Liver (tissue), 9 donors: ENCODE results near the gene TTC33. TPM values are rescaled to one million over a fixed set of nuclear protein-coding genes. Genes with fewer than 3 reads are reported as not detected.

Experiments used
- DNase-seq: peaks from one replicate; pipeline ENCODE4 v3.0.0-alpha.2; 2017; ENCODE audit warnings: low spot score
- H3K27ac ChIP-seq, 2 donors: one replicate each; pipeline ENCODE4 v1.7.0; 2013; ENCODE audit warnings: inconsistent platforms in 2 of 2, low read length in 2 of 2, control low read depth in 1 of 2, low read depth in 1 of 2, mild to moderate bottlenecking in 1 of 2
- H3K27me3 ChIP-seq, 4 donors: one replicate each; pipeline versions ENCODE4 v1.6.1 to v1.7.0; 2013; ENCODE audit warnings: low read length in 3 of 4, inconsistent platforms in 1 of 4, mild to moderate bottlenecking in 1 of 4, moderate library complexity in 1 of 4; ENCODE audit not compliant: control insufficient read depth in 4 of 4, insufficient read depth in 4 of 4
- H3K36me3 ChIP-seq, 4 donors: one replicate each; pipeline versions ENCODE4 v1.6.1 to v1.7.0; 2013; ENCODE audit warnings: low read length in 3 of 4, mild to moderate bottlenecking in 3 of 4, low read depth in 1 of 4, moderate library complexity in 1 of 4; ENCODE audit not compliant: control insufficient read depth in 4 of 4, insufficient read depth in 3 of 4
- H3K4me1 ChIP-seq, 4 donors: one replicate each; pipeline versions ENCODE4 v1.6.1 to v1.7.0; 2013; ENCODE audit warnings: low read length in 3 of 4, mild to moderate bottlenecking in 3 of 4, moderate library complexity in 1 of 4; ENCODE audit not compliant: control insufficient read depth in 4 of 4, insufficient read depth in 4 of 4
- H3K4me3 ChIP-seq, 3 donors: one replicate each; pipeline versions ENCODE4 v1.6.1 to v1.7.0; 2013; ENCODE audit warnings: low read length in 3 of 3, control low read depth in 1 of 3, low read depth in 1 of 3, mild to moderate bottlenecking in 1 of 3
- H3K9ac ChIP-seq, 2 donors: one replicate each; pipeline ENCODE4 v1.7.0; 2013; ENCODE audit warnings: low read length in 2 of 2, mild to moderate bottlenecking in 2 of 2, moderate library complexity in 2 of 2, control low read depth in 1 of 2, low read depth in 1 of 2
- H3K9me3 ChIP-seq, 4 donors: one replicate each; pipeline versions ENCODE4 v1.6.1 to v1.7.0; 2013; ENCODE audit warnings: low read length in 3 of 4; ENCODE audit not compliant: control insufficient read depth in 4 of 4
- EGR1 ChIP-seq, 2 donors: IDR thresholded peaks; 2 replicates each; pipeline ENCODE4 v1.6.1; 2016 to 2018; ENCODE audit warnings: antibody characterized with exemption in 2 of 2, low read depth in 2 of 2
- FOXA1 ChIP-seq: IDR thresholded peaks from 2 replicates; pipeline ENCODE4 v1.6.1; 2016; ENCODE audit warnings: antibody characterized with exemption
- FOXA2 ChIP-seq: IDR thresholded peaks from 2 replicates; pipeline ENCODE4 v1.6.1; 2016; ENCODE audit warnings: antibody characterized with exemption
- GABPA ChIP-seq, 2 donors: IDR thresholded peaks in 1 of 2; conservative IDR thresholded peaks in 1 of 2; 2 replicates each; pipeline ENCODE4 v1.6.1; 2016; ENCODE audit warnings: antibody characterized with exemption in 2 of 2, mild to moderate bottlenecking in 1 of 2, moderate library complexity in 1 of 2
- HNF4A ChIP-seq, 2 donors: conservative IDR thresholded peaks; 2 replicates each; pipeline ENCODE4 v1.6.1; 2016; ENCODE audit warnings: antibody characterized with exemption in 2 of 2, mild to moderate bottlenecking in 2 of 2
- HNF4G ChIP-seq: IDR thresholded peaks from 2 replicates; pipeline ENCODE4 v1.6.1; 2016; ENCODE audit warnings: antibody characterized with exemption
- JUND ChIP-seq, 2 donors: IDR thresholded peaks; 2 replicates each; pipeline ENCODE4 v1.6.1; 2016; ENCODE audit warnings: antibody characterized with exemption in 2 of 2
- NR2F2 ChIP-seq: IDR thresholded peaks from 2 replicates; pipeline ENCODE4 v1.6.1; 2016; ENCODE audit warnings: antibody characterized with exemption
- RAD21 ChIP-seq, 2 donors: IDR thresholded peaks; 2 replicates each; pipeline ENCODE4 v1.6.1; 2016; ENCODE audit warnings: antibody characterized with exemption in 2 of 2, mild to moderate bottlenecking in 2 of 2
- TAF1 ChIP-seq: conservative IDR thresholded peaks from 2 replicates; pipeline ENCODE4 v1.6.1; 2016; ENCODE audit warnings: antibody characterized with exemption, mild to moderate bottlenecking
- YY1 ChIP-seq: IDR thresholded peaks from 2 replicates; pipeline ENCODE4 v1.6.1; 2016; ENCODE audit warnings: antibody characterized with exemption, mild to moderate bottlenecking
- WGBS: extraction: QIAGEN DNeasy Blood & Tissue Kit; methylation state at CpG from one replicate; pipeline ENCODE4 v1.1.7; 2013; 5-methylcytosine and 5-hydroxymethylcytosine counted together
- polyA plus RNA-seq, 2 donors: library from polyadenylated mRNA; stranded (reverse) in 1 of 2; unstranded in 1 of 2; fragments of 200-250 nt in 1 of 2; fragments of >200 nt in 1 of 2; fragmentation: Nextera tagmentation in 1 of 2; extraction: Ambion mirVana in 1 of 2; gene quantifications; one replicate each; pipeline versions ENCODE4 v1.2.1 to v1.2.3, GENCODE V29; 2013 to 2015
- total RNA-seq, 2 donors: library from RNA; depleted of rRNA; stranded (reverse); fragments of >200 nt; gene quantifications; one replicate each; pipeline ENCODE4 v1.2.3, GENCODE V29; 2014
- TF ChIP-seq, protein P1 (sequence below): IDR thresholded peaks from 2 replicates; pipeline ENCODE4 v1.6.1; 2016; ENCODE audit warnings: antibody characterized with exemption, mild to moderate bottlenecking
- TF ChIP-seq, protein P2 (sequence below): IDR thresholded peaks from 2 replicates; pipeline ENCODE4 v1.6.1; 2016; ENCODE audit warnings: antibody characterized with exemption
- TF ChIP-seq, protein P3 (sequence below): IDR thresholded peaks from 2 replicates; pipeline ENCODE4 v1.6.1; 2016; ENCODE audit warnings: antibody characterized with exemption
- donor health status: healthy.
- donor health status: healthy.
- donor health status: healthy.
- donor health status: healthy.
- donor health status: healthy.

Gene TTC33
- total and polyA plus RNA-seq, 4 donors, result 4.3 to 12.0 (median 7.6) TPM

DNA sequence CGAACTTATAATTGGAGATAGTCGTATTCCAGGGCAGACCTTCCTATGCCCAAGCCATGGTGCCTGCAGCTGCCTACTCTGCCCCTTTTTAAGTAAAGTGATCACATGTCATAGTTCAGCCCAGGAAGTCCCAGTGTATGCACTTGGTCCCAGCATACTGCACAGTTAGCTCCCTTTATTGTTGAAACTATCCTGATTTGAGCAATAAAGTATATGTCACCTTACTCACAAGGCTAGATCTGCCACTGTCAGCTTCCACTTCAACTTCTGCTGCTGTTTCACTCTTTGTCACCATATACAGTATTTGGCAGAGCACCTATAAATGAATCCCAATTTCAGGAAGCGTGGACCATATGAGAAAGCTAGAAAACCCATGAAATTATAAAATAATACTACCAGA, 179.8 kb downstream of the TTC33 start (continued):
- TF ChIP-seq, protein P1, sequence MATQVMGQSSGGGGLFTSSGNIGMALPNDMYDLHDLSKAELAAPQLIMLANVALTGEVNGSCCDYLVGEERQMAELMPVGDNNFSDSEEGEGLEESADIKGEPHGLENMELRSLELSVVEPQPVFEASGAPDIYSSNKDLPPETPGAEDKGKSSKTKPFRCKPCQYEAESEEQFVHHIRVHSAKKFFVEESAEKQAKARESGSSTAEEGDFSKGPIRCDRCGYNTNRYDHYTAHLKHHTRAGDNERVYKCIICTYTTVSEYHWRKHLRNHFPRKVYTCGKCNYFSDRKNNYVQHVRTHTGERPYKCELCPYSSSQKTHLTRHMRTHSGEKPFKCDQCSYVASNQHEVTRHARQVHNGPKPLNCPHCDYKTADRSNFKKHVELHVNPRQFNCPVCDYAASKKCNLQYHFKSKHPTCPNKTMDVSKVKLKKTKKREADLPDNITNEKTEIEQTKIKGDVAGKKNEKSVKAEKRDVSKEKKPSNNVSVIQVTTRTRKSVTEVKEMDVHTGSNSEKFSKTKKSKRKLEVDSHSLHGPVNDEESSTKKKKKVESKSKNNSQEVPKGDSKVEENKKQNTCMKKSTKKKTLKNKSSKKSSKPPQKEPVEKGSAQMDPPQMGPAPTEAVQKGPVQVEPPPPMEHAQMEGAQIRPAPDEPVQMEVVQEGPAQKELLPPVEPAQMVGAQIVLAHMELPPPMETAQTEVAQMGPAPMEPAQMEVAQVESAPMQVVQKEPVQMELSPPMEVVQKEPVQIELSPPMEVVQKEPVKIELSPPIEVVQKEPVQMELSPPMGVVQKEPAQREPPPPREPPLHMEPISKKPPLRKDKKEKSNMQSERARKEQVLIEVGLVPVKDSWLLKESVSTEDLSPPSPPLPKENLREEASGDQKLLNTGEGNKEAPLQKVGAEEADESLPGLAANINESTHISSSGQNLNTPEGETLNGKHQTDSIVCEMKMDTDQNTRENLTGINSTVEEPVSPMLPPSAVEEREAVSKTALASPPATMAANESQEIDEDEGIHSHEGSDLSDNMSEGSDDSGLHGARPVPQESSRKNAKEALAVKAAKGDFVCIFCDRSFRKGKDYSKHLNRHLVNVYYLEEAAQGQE, result no peak
- no peak for TF ChIP-seq NR2F2
- TF ChIP-seq TAF1, result no peak

DNA sequence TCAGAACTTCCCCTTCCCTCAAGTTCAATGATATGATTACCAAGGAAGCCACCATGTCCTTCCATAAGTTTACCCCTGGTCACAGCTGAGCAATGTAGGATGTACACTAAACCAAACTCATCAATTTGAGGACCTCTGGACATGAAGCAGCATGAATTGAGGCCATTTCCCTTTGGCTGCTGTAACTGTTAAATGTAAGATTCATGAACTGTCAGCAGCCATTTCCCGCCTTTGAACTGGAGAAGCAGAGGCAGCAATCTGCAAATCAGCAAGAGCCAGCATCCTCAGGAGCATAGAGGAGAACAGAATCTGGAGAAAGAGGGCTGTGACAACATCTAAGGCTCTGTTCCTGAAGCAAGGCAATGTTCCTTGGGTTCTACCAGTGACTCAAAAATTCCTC, 180.3 kb downstream of the TTC33 start:
- no peak overlapping the region for H3K9ac ChIP-seq
- H3K27me3 ChIP-seq, result no peaks in the 10 kb centered on the region
- WGBS, result 86% methylated on average over 1 of the region's 1 CpG
- no peaks in the 10 kb centered on the region for H3K36me3 ChIP-seq
- no peak overlapping the region for H3K27ac ChIP-seq
- no peaks in the 10 kb centered on the region for H3K4me1 ChIP-seq
- TF ChIP-seq FOXA2 (no peak), HNF4G (no peak), RAD21 (IDR thresholded peaks at IDR 0.05) (no peak), EGR1 (IDR thresholded peaks at IDR 0.05; ENCODE audit: low read depth in 2 of 2) (no peak), YY1 (no peak), FOXA1 (no peak), JUND (IDR thresholded peaks at IDR 0.05) (no peak), HNF4A (conservative IDR thresholded peaks at IDR 0.05) (no peak), GABPA (IDR thresholded peaks at IDR 0.05 in 1 of 2, conservative IDR thresholded peaks at IDR 0.05 in 1 of 2) (no peak), NR2F2 (no peak)
- TF ChIP-seq, protein P1, result no peak
- TF ChIP-seq, protein P2, sequence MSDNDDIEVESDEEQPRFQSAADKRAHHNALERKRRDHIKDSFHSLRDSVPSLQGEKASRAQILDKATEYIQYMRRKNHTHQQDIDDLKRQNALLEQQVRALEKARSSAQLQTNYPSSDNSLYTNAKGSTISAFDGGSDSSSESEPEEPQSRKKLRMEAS, result no peak
- TF ChIP-seq, protein P3, sequence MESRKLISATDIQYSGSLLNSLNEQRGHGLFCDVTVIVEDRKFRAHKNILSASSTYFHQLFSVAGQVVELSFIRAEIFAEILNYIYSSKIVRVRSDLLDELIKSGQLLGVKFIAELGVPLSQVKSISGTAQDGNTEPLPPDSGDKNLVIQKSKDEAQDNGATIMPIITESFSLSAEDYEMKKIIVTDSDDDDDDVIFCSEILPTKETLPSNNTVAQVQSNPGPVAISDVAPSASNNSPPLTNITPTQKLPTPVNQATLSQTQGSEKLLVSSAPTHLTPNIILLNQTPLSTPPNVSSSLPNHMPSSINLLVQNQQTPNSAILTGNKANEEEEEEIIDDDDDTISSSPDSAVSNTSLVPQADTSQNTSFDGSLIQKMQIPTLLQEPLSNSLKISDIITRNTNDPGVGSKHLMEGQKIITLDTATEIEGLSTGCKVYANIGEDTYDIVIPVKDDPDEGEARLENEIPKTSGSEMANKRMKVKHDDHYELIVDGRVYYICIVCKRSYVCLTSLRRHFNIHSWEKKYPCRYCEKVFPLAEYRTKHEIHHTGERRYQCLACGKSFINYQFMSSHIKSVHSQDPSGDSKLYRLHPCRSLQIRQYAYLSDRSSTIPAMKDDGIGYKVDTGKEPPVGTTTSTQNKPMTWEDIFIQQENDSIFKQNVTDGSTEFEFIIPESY, result no peak
- no peak for DNase-seq
- no peaks in the 10 kb centered on the region for H3K9me3 ChIP-seq
- H3K4me3 ChIP-seq, result no peak overlapping the region
